WTC11 (cell line): ENCODE measurements around the gene MYOG.

Source experiments
- ATF3 ChIP-seq: sonication (generic); formaldehyde crosslinking; conservative IDR thresholded peaks from 2 replicates; pipeline ENCODE4 v1.8.1; 2022; ENCODE audit warnings: mild to moderate bottlenecking, missing genetic modification reagents
- CREM ChIP-seq: sonication (generic); formaldehyde crosslinking; IDR thresholded peaks from 2 replicates; pipeline ENCODE4 v1.8.1; 2022; ENCODE audit warnings: mild to moderate bottlenecking, missing genetic modification reagents, moderate library complexity
- CTCF ChIP-seq: fragments of 200-600 bp; IDR thresholded peaks from 2 replicates; pipeline ENCODE4 v1.8.0; 2022; ENCODE audit warnings: antibody characterized with exemption
- GABPB1 ChIP-seq: sonication (generic); formaldehyde crosslinking; IDR thresholded peaks from 2 replicates; pipeline ENCODE4 v1.8.1; 2023; ENCODE audit warnings: mild to moderate bottlenecking, missing genetic modification reagents
- IRF1 ChIP-seq: sonication (generic); formaldehyde crosslinking; IDR thresholded peaks from 2 replicates; pipeline ENCODE4 v1.8.0; 2023; ENCODE audit warnings: missing genetic modification reagents
- IRF2 ChIP-seq: sonication (generic); formaldehyde crosslinking; IDR thresholded peaks from 2 replicates; pipeline ENCODE4 v1.8.0; 2022; ENCODE audit warnings: low read depth, missing genetic modification reagents, borderline replicate concordance
- PREB ChIP-seq: sonication (generic); formaldehyde crosslinking; IDR thresholded peaks from 2 replicates; pipeline ENCODE4 v1.8.1; 2022; ENCODE audit warnings: mild to moderate bottlenecking, missing genetic modification reagents, moderate library complexity, borderline replicate concordance
- TCF7 ChIP-seq: sonication (generic); formaldehyde crosslinking; IDR thresholded peaks from 2 replicates; pipeline ENCODE4 v1.8.0; 2022; ENCODE audit warnings: mild to moderate bottlenecking, low read depth, missing genetic modification reagents, moderate library complexity
- TP53 ChIP-seq: sonication (generic); formaldehyde crosslinking; IDR thresholded peaks from 2 replicates; pipeline ENCODE4 v1.8.1; 2023; ENCODE audit warnings: mild to moderate bottlenecking, missing genetic modification reagents
- USF2 ChIP-seq: sonication (generic); formaldehyde crosslinking; IDR thresholded peaks from 2 replicates; pipeline ENCODE4 v1.8.1; 2023; ENCODE audit warnings: mild to moderate bottlenecking, missing genetic modification reagents, moderate library complexity
- ZNF121 ChIP-seq: sonication (generic); formaldehyde crosslinking; IDR thresholded peaks from 2 replicates; pipeline ENCODE4 v1.8.0; 2023; ENCODE audit warnings: missing genetic modification reagents

- no peak for TF ChIP-seq CTCF
- TF ChIP-seq TCF7 = no peak
- TF ChIP-seq PREB (CRISPR knock-in tag) = no peak
- no peak for TF ChIP-seq IRF2 (CRISPR knock-in tag)
- no peak for TF ChIP-seq ATF3 (CRISPR knock-in tag)
- no peak for TF ChIP-seq CREM
- no peak for TF ChIP-seq GABPB1
- TF ChIP-seq IRF1 (CRISPR knock-in tag) = no peak
- TF ChIP-seq TP53 (CRISPR knock-in tag) = no peak
- TF ChIP-seq ZNF121 = no peak
- TF ChIP-seq USF2 = no peak
These were observed 40.5 kb downstream of the MYOG start for GRCh38 chr1:203045336-203045735.
